ENCODE measurements around the gene SCGB1C1.

- TF ChIP-seq POLR2A (IDR thresholded peaks at IDR 0.05; ENCODE audit: low read length) (no peak), GATA1 (IDR thresholded peaks at IDR 0.05; ENCODE audit: low read depth, low read length) (no peak)
Measured at GRCh38 chr11:199004-199581, 6.2 kb downstream of the SCGB1C1 start.

Measured in erythroblast (primary cell).